ENCODE measurements around the gene ZNF575. TPM values are rescaled to one million over a fixed set of nuclear protein-coding genes. Genes with fewer than 3 reads are reported as not detected.

The ZNF575 gene, protein sequence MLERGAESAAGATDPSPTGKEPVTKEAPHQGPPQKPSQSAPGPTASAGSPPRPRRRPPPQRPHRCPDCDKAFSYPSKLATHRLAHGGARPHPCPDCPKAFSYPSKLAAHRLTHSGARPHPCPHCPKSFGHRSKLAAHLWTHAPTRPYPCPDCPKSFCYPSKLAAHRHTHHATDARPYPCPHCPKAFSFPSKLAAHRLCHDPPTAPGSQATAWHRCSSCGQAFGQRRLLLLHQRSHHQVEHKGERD
- total RNA-seq, result under 1 TPM; 0.66 to 0.97 (median 0.82) TPM

- Histone ChIP-seq H3K36me3 (peaks cover 0 to 13% (median 5%) of the 10 kb centered on the region in 4 donors), H3K4me3 (peak within 1 kb of the TSS; percentile 51 to 75 (median 62)), H3K4me1 (peaks cover 26 to 44% (median 40%) of the 10 kb centered on the region in 4 donors), H3K27ac (replicated peaks in 1 of 4) (peak within 1 kb of the TSS; percentile 88 to 94 (median 92)), H3K9me3 (no peaks in the 10 kb centered on the region), H3K27me3 (no peaks in the 10 kb centered on the region)
- TF ChIP-seq POLR2A (IDR thresholded peaks at IDR 0.05; ENCODE audit: low read depth), result no peak
- TF ChIP-seq EP300 (IDR thresholded peaks at IDR 0.05), result no peak
- TF ChIP-seq POLR2AphosphoS5 (IDR thresholded peaks at IDR 0.05), result peak; percentile 72 to 85
- TF ChIP-seq, protein P1, sequence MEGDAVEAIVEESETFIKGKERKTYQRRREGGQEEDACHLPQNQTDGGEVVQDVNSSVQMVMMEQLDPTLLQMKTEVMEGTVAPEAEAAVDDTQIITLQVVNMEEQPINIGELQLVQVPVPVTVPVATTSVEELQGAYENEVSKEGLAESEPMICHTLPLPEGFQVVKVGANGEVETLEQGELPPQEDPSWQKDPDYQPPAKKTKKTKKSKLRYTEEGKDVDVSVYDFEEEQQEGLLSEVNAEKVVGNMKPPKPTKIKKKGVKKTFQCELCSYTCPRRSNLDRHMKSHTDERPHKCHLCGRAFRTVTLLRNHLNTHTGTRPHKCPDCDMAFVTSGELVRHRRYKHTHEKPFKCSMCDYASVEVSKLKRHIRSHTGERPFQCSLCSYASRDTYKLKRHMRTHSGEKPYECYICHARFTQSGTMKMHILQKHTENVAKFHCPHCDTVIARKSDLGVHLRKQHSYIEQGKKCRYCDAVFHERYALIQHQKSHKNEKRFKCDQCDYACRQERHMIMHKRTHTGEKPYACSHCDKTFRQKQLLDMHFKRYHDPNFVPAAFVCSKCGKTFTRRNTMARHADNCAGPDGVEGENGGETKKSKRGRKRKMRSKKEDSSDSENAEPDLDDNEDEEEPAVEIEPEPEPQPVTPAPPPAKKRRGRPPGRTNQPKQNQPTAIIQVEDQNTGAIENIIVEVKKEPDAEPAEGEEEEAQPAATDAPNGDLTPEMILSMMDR (IDR thresholded peaks at IDR 0.05), result peak in 1 of 3 experiments; percentile 15
- intact Hi-C loops (cut with DNase I), result no loop called here
- peak; percentile 96 for DNase-seq (ENCODE audit: extremely low spot score)
- 0% methylated on average over 11 of the region's 47 CpGs for WGBS
These were observed at the start of gene ZNF575 for GRCh38 chr19:43532962-43533545. Gene ZNF575 (plus strand): TSS chr19:43533188. CDS start chr19:43534423, 1,235 bp downstream.

DNA sequence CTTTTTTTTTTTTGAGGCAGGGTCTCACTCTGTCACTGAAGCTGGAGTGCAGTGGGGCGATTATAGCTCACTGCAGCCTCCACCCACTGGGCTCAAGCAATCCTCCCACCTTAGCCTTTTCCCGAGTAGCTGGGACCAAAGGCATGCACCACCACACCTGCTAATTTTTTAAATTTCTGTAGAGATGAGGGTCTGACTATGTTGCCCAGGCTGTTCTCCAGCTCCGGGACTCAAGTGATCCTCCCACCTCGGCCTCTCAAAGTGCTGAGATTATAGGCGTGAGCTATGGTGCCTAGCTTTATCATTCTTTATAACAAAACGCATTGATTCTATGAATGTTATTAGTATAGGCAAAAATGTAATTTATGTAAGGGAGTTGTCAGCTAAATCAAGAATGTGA lies 49.7 kb upstream of the ZNF575 start:
- 96% methylated on average over 6 of the region's 6 CpGs for WGBS
- Histone ChIP-seq H3K4me3 (no peak overlapping the region), H3K9me3 (no peaks in the 10 kb centered on the region), H3K27ac (replicated peaks in 1 of 4) (no peak overlapping the region), H3K36me3 (peaks cover 0 to 31% (median 0%) of the 10 kb centered on the region in 4 donors), H3K27me3 (no peaks in the 10 kb centered on the region), H3K4me1 (no peaks in the 10 kb centered on the region)
- no peak for TF ChIP-seq POLR2A (IDR thresholded peaks at IDR 0.05; ENCODE audit: low read depth)
- TF ChIP-seq, protein P1 (IDR thresholded peaks at IDR 0.05), result no peak
- TF ChIP-seq EP300 (IDR thresholded peaks at IDR 0.05), result no peak
- TF ChIP-seq POLR2AphosphoS5 (IDR thresholded peaks at IDR 0.05), result no peak
- DNase-seq (ENCODE audit: extremely low spot score), result no peak
- intact Hi-C loops (cut with DNase I), result no loop called here

GRCh38 chr19:43485951-43486350 lies 47.0 kb upstream of the ZNF575 start:
- 76% methylated on average over 6 of the region's 6 CpGs for WGBS
- H3K27me3 ChIP-seq, result no peaks in the 10 kb centered on the region
- intact Hi-C loops (cut with DNase I), result no loop called here
- no peak overlapping the region for H3K4me3 ChIP-seq
- no peak overlapping the region for H3K27ac ChIP-seq (replicated peaks in 1 of 4)
- no peaks in the 10 kb centered on the region for H3K4me1 ChIP-seq
- no peaks in the 10 kb centered on the region for H3K9me3 ChIP-seq
- H3K36me3 ChIP-seq, result peaks cover 0 to 20% (median 0%) of the 10 kb centered on the region in 4 donors
- TF ChIP-seq EP300 (IDR thresholded peaks at IDR 0.05) (no peak), POLR2AphosphoS5 (IDR thresholded peaks at IDR 0.05) (no peak), POLR2A (IDR thresholded peaks at IDR 0.05; ENCODE audit: low read depth) (no peak)
- TF ChIP-seq, protein P1 (IDR thresholded peaks at IDR 0.05), result no peak
- no peak for DNase-seq (ENCODE audit: extremely low spot score)

DNA sequence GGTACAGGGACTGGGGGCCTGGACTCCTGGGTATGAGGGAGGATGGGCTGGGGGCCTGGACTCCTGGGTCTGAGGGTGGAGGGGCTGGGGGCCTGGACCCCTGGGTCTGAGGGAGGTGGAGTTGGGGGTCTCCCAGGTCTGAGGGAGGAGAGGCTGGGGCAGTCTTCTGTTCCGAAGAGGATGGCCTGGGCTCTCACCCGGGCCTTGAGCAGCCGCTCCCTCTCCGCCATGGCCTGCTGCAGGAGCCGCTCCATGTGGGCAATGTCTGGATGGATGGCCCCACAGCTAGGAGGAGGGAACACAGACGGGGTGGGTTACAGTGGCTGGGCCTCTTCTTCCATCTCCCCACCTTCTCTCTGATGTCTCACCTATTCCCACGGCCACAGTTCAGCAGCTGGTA lies 46.6 kb upstream of the ZNF575 start:
- TF ChIP-seq EP300 (IDR thresholded peaks at IDR 0.05) (no peak), POLR2AphosphoS5 (IDR thresholded peaks at IDR 0.05) (no peak), POLR2A (IDR thresholded peaks at IDR 0.05; ENCODE audit: low read depth) (no peak)
- TF ChIP-seq, protein P1 (IDR thresholded peaks at IDR 0.05), result no peak
- H3K27ac ChIP-seq (replicated peaks in 1 of 4), result no peak overlapping the region
- no peak overlapping the region for H3K4me3 ChIP-seq
- H3K9me3 ChIP-seq, result no peaks in the 10 kb centered on the region
- intact Hi-C loops (cut with DNase I), result no loop called here
- H3K36me3 ChIP-seq, result peaks cover 0 to 22% (median 0%) of the 10 kb centered on the region in 4 donors
- DNase-seq (ENCODE audit: extremely low spot score), result no peak
- no peaks in the 10 kb centered on the region for H3K4me1 ChIP-seq
- 97% methylated on average over 5 of the region's 7 CpGs for WGBS
- H3K27me3 ChIP-seq, result no peaks in the 10 kb centered on the region
